ENCODE data around the gene SCYL1.

SCYL1 gene

DNA sequence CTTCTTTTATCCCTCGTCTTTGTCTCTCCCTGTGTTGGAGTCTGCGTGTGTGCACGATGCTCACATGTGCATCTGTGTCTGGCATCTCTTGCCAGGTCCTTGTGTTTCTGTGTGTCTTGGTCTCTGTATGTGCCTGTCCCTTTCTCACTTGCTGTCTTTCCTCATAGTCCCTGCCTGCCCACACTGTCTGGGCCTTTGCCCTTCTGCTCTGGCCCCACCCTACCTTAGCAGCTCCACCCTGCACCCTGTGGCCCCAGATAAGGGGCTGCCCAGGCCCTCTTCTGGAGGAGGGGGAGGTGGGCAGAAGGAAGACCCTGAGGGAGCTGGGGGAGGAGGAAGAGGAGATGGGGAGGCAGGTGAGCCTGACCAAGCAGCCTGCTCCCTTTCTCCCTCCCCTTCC is 53.8 kb downstream of the SCYL1 start:
- FAIRE-seq: no peak
- no peak for DNase-seq (ENCODE audit: insufficient read length, low spot score)

DNA sequence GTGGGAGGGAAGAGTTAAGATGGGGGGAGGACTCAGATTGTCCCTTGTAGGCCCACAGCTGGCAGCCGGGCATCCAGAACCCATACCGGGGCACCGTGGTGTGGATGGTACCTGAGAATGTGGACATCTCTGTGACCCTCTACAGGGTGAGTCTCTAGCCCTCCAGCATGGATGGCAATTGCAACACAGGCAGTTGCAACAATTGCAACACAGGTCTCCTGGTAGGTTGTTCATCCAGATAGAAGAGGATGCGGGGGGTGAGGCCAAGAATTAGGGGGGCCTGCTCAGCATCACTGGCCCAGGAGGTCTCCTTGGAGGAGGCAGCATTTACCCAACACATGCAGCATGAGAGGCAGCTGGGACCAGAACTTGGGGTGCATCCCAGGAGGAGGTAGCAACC is 54.4 kb downstream of the SCYL1 start:
- no peak for DNase-seq (ENCODE audit: insufficient read length, low spot score)
- FAIRE-seq: no peak

- FAIRE-seq (no peak), DNase-seq (ENCODE audit: insufficient read length, low spot score) (no peak)
Measured at GRCh38 chr11:65580031-65580692, 55.3 kb downstream of the SCYL1 start.

GRCh38 chr11:65580756-65581155 is 55.9 kb downstream of the SCYL1 start:
- FAIRE-seq (no peak), DNase-seq (ENCODE audit: insufficient read length, low spot score) (no peak)

GRCh38 chr11:65581928-65582327 is 57.0 kb downstream of the SCYL1 start:
- no peak for DNase-seq (ENCODE audit: insufficient read length, low spot score)
- no peak for FAIRE-seq

GRCh38 chr11:65583589-65583988 is 58.7 kb downstream of the SCYL1 start:
- no peak for FAIRE-seq
- DNase-seq (ENCODE audit: insufficient read length, low spot score): no peak

- DNase-seq (ENCODE audit: insufficient read length, low spot score) (no peak), FAIRE-seq (no peak)
Measured at GRCh38 chr11:65584106-65584505, 59.2 kb downstream of the SCYL1 start.

DNA sequence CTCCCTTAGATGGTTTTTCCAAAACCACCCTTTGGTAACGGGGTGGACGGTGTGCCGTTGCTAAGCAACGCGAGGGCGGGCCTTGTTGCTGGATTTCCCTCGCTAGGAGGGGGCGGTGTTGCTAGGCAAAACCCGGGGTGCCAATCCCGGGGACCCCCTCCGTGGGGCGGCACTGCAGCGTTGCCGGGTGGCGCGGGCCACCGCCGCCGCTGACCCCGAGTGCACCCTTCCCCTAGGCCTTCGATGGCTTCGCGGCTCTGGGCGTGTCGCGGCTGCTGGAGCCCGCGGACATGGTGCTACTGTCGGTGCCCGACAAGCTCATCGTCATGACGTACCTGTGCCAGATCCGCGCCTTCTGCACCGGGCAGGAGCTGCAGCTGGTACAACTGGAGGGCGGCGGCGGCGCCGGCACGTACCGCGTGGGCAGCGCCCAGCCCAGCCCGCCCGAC is 59.9 kb downstream of the SCYL1 start:
- no peak for DNase-seq (ENCODE audit: insufficient read length, low spot score)
- FAIRE-seq: no peak

DNA sequence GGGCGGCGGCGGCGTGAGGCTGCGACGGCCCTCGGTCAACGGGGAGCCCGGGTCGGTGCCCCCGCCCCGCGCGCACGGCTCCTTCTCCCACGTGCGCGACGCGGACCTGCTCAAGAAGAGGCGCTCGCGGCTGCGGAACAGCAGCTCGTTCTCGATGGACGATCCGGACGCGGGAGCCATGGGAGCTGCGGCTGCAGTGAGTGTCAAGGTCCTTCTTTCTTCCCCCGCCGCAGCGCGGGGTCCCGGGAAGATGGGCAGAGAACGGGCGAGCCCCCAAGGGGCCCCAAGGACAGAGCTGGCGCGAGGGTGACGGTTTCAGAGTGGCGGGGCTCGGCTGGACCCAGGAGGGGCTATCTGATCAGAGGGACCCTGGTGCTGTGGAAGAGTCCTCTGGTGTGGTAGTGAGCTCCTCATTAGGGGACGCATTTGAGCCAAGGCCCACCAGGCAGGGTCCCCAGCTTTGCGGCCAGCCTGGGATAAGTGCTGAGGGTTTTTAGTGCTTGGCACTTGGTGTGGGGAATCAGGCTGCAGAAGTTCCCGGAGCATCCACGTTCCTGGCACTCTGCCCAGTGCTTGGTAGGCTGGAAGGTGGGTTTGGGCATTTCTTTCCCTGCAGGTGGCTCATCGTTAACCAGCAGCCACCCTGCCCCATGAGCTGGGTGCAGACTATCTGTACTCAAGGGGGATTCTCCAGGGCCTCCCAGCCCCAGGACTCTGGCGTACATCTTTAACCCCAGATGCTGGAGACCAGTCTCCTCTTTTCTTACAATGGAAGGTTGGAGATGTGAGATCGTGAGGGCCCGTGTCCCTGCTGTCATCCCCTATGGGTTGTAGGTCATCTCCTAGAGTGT is 60.7 kb downstream of the SCYL1 start:
- FAIRE-seq: no peak
- no peak for DNase-seq (ENCODE audit: insufficient read length, low spot score)

DNA sequence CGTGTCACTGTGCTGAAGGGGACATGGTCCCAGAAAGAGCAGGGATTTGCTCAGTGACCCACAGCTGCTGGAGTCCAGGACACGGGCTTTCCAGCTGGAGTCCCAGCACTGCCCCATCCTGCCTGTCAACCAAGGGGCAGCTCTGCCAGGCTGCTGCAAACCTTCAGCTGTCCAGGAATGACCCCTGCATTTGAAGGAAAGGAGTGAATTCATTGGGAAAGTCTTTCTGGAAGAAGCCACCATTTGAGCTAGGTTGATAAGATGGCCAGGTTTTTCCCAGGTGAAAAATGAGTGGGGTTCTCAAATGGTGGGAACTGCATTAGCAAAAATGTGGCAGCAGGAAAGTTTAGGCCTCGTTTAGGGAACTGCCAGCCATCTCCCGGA is 61.4 kb downstream of the SCYL1 start:
- FAIRE-seq: no peak
- DNase-seq (ENCODE audit: insufficient read length, low spot score): no peak

GRCh38 chr11:65586676-65587075 is 61.8 kb downstream of the SCYL1 start:
- FAIRE-seq (peak; percentile 92), DNase-seq (ENCODE audit: insufficient read length, low spot score) (no peak)
